Testis (tissue), 3 donors: ENCODE measurements around the gene CLDN1. TPM values are rescaled to one million over a fixed set of nuclear protein-coding genes. Genes with fewer than 3 reads are reported as not detected.

Source experiments
- DNase-seq: peaks from one replicate; pipeline ENCODE4 v3.0.0-alpha.2; 2019
- H3K27ac ChIP-seq, 2 donors: fragments of 200-600 bp; sonication (generic); one replicate each; pipeline ENCODE4 v1.5.1; 2019
- H3K27me3 ChIP-seq: fragments of 200-600 bp; sonication (generic); one replicate; pipeline ENCODE4 v1.5.1; 2019
- H3K36me3 ChIP-seq: fragments of 200-600 bp; sonication (generic); one replicate; pipeline ENCODE4 v1.5.1; 2017; ENCODE audit warnings: low read depth; ENCODE audit errors: missing control alignments
- H3K4me1 ChIP-seq: fragments of 200-600 bp; sonication (generic); one replicate; pipeline ENCODE4 v1.5.1; 2019
- H3K4me3 ChIP-seq, 2 donors: fragments of 200-600 bp; sonication (generic); one replicate each; pipeline ENCODE4 v1.5.1; 2017 to 2019
- H3K9me3 ChIP-seq: fragments of 200-600 bp; sonication (generic); one replicate; pipeline ENCODE4 v1.5.1; 2017
- CTCF ChIP-seq, 3 experiments: fragments of 450-650 bp in 2 of 3; fragments of 200-600 bp in 1 of 3; sonication (generic) in 1 of 3; IDR thresholded peaks; one replicate each; pipeline ENCODE4 v1.5.1; 2016 to 2019; ENCODE audit warnings: antibody characterized with exemption in 3 of 3, mild to moderate bottlenecking in 2 of 3, moderate library complexity in 1 of 3
- POLR2A ChIP-seq: fragments of 450-650 bp; IDR thresholded peaks from one replicate; pipeline ENCODE4 v1.6.1; 2017; ENCODE audit warnings: antibody characterized with exemption, mild to moderate bottlenecking, moderate library complexity
- WGBS, 2 donors: methylation state at CpG; one replicate each; pipeline ENCODE4 v1.1.5; 2018; 5-methylcytosine and 5-hydroxymethylcytosine counted together
- intact Hi-C: fragments of 100-400 bp; cut with DNase I; formaldehyde crosslinking; loops from one replicate; pipeline ENCODE4 v1.15.1; 2023; ENCODE audit warnings: low total_unique reads
- polyA plus RNA-seq: library from polyadenylated mRNA; stranded (reverse); fragments of 350-450 nt; fragmentation: Illumina TruSeq; extraction: RNeasy Lipid Tissue Mini Kit (QIAGEN cat#74804); gene quantifications from one replicate; pipeline ENCODE4 v1.2.3, GENCODE V29; 2014; ENCODE audit warnings: low read depth, low replicate concordance; ENCODE audit not compliant: insufficient read depth
- total RNA-seq, 2 donors: library from RNA; depleted of rRNA; stranded (reverse); fragments of >200 nt; gene quantifications; one replicate each; pipeline ENCODE4 v1.2.3, GENCODE V29; 2016

Gene CLDN1
- total and polyA plus RNA-seq, 3 donors from 2014 or later, result 5.7 to 37.5 (median 37.1) TPM

- H3K4me3 ChIP-seq, result no peak overlapping the region
- H3K9me3 ChIP-seq, result no peaks in the 10 kb centered on the region
- H3K27me3 ChIP-seq, result no peaks in the 10 kb centered on the region
- TF ChIP-seq CTCF (IDR thresholded peaks at IDR 0.05) (no peak), POLR2A (no peak)
- intact Hi-C loops, result no loop called here
- no peak for DNase-seq
- 88 to 92% methylated on average over 5 of the region's 5 CpGs for WGBS, 2 donors
- H3K36me3 ChIP-seq, result no peaks in the 10 kb centered on the region
- no peak overlapping the region for H3K27ac ChIP-seq
- H3K4me1 ChIP-seq, result no peaks in the 10 kb centered on the region
These were observed 14.1 kb downstream of the CLDN1 start for GRCh38 chr3:190308154-190308553.

GRCh38 chr3:190307164-190307545, 15.1 kb downstream of the CLDN1 start:
- Histone ChIP-seq H3K27ac (no peak overlapping the region), H3K4me1 (no peaks in the 10 kb centered on the region), H3K4me3 (no peak overlapping the region), H3K36me3 (no peaks in the 10 kb centered on the region), H3K27me3 (no peaks in the 10 kb centered on the region), H3K9me3 (no peaks in the 10 kb centered on the region)
- TF ChIP-seq CTCF (IDR thresholded peaks at IDR 0.05), result no peak
- TF ChIP-seq POLR2A, result no peak
- WGBS, 2 donors, result 75 to 86% methylated on average over 1 of the region's 1 CpG
- DNase-seq, result no peak
- intact Hi-C loops, result no loop called here

GRCh38 chr3:190306513-190307163, 15.6 kb downstream of the CLDN1 start:
- no peak overlapping the region for H3K4me3 ChIP-seq
- H3K27me3 ChIP-seq, result no peaks in the 10 kb centered on the region
- TF ChIP-seq CTCF (IDR thresholded peaks at IDR 0.05) (no peak), POLR2A (no peak)
- no peaks in the 10 kb centered on the region for H3K4me1 ChIP-seq
- DNase-seq, result no peak
- no peaks in the 10 kb centered on the region for H3K36me3 ChIP-seq
- intact Hi-C loops, result no loop called here
- no peak overlapping the region for H3K27ac ChIP-seq
- no peaks in the 10 kb centered on the region for H3K9me3 ChIP-seq
- 88 to 91% methylated on average over 4 of the region's 4 CpGs for WGBS, 2 donors

- WGBS, 2 donors, result 67 to 76% methylated on average over 3 of the region's 3 CpGs
- H3K27ac ChIP-seq, result no peak overlapping the region
- no peak for DNase-seq
- no peak overlapping the region for H3K4me3 ChIP-seq
- no peaks in the 10 kb centered on the region for H3K9me3 ChIP-seq
- intact Hi-C loops, result no loop called here
- no peaks in the 10 kb centered on the region for H3K4me1 ChIP-seq
- no peaks in the 10 kb centered on the region for H3K27me3 ChIP-seq
- H3K36me3 ChIP-seq, result no peaks in the 10 kb centered on the region
- TF ChIP-seq POLR2A (no peak), CTCF (IDR thresholded peaks at IDR 0.05) (no peak)
These were observed 16.2 kb downstream of the CLDN1 start for GRCh38 chr3:190306026-190306425.

GRCh38 chr3:190305406-190305805, 16.8 kb downstream of the CLDN1 start:
- Histone ChIP-seq H3K4me1 (no peaks in the 10 kb centered on the region), H3K36me3 (no peaks in the 10 kb centered on the region), H3K4me3 (no peak overlapping the region), H3K9me3 (no peaks in the 10 kb centered on the region), H3K27me3 (no peaks in the 10 kb centered on the region), H3K27ac (no peak overlapping the region)
- DNase-seq, result no peak
- intact Hi-C loops, result no loop called here
- TF ChIP-seq CTCF (IDR thresholded peaks at IDR 0.05) (no peak), POLR2A (no peak)
